ENCODE results near the gene FAM186B.

FAM186B gene

DNA sequence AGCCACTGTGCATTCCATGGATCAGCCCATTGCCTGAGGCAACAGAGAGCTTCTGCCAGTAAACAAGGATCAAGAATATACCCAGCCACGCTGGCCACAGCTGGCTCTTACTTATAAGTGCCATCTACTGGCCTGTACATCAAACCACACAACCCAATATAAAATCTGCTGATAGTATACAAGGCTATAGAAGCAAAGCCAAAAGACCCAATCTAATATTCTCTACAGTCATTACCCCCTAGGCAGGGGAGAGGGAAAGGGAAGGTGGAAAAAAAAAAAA lies 4.4 kb upstream of the FAM186B start:
- no peak for DNase-seq (ENCODE audit: low read depth, low spot score)

DNA sequence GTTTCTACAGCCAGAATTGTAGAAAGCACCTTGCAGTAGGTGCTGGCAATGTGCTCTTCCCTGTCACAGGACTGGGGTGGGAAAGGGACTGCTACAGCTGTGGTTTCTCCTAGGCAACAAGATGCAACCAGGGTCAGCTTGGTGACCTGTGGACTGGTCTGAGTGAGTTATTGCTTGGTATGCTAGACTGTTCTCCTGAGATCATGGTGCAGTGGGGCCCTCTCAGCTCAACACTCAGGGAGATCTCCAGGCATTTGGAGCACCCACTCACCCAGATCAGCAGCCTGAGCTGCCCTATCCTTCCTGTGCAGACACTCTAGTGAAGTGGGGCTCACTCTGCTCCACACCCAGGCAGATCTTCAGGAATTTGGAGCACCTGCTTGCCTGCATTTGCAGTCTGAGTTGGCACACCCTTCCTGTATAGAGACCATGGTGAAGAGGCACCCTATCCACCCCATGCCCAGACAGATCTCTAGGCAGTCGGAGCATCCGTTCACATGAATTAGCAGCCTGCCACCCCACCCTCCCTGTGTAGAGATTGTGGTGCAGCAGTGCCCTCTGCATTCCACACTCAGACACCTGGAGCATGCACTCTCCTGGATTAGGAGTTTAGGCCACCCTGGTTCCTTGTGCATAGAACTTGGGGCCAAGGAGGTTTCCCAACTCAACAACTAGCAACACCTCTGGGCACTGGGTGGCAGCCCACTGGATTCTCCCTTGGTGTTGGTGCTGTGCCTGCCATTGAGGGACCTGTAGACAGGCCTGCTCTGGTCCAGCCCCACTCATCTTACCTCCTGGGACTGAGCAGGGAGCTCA lies 3.8 kb upstream of the FAM186B start:
- DNase-seq (ENCODE audit: low read depth, low spot score) = no peak

DNA sequence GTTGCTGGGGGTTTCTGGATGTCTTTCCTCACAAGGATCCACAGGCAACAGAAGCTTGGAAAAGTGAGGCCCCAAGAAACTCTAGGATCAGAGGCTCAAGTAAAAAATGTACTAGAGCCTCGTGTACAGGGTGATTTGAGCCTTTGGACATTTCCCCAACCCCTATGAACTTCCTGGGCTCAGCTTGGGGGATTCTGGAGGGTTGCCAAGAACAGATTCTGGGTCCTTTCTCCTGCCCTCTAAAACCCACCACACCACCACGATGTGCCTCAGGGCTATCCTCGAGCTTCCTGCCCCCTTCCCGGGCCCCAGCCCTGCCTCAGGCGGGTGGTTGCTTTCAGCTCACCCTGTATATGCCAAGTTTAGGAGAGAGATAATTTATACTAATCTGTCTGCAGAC lies 583 bp downstream of the FAM186B start:
- no peak for DNase-seq (ENCODE audit: low read depth, low spot score)

DNA sequence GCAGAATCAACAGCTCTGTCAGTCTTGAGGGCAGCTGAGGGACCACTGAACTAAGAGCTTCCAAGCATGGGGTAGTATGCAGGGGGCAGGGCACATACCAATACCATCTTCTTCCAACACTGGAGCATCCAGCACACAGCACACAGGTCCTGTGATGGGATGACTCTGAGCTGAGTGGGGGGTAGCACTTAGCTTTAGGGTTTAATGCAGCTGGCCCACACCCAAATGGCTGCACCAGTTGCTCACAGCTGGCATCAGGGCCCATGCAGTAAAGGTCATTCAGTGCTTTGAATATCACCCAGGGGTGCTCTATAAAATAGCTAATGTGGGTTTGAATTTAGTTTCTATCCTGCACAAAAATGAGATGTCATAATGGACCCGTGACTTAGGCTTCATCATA lies 1.7 kb downstream of the FAM186B start:
- no peak for DNase-seq (ENCODE audit: low read depth, low spot score)

DNA sequence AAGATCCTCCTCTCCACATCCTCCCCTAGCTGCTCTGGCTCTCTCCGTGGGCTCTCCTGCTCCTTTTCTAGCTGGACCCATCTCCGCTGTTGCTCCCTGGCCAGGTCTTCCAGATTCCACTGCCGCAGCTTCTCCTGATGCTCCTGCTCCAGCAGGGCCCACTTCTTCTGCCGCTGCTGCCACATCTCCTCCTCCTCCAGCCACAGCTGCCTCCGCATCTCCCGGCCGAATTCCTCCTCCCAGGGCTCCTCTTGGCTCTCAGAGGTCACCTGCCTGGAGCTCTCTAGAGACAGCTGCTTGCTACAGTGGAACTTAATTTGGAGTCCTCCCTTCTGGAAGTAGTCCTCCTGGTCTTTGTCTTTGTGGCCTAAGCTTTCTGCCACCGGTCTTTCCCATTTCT lies 5.5 kb downstream of the FAM186B start:
- DNase-seq (ENCODE audit: low read depth, low spot score) = no peak

DNA sequence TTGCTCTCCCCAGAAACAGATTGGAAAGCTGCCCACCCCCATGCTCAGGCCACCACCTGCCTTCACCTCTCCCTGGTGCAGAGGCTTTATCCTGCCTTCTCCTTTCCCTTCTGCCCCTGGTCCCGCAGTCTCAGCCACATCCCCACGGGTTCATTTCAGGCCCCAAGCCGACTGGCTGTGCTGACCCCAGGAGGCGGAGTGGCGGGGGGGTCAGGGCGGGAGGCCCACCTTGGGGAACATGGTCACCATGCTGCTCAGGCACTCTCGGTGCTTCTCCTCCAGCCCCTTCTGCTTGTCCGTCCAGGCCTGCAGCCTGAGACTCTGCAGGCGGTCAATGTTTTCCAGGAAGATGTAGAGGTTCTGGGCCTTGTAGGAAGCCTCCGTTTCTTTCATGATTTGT lies 6.9 kb downstream of the FAM186B start:
- DNase-seq (ENCODE audit: low read depth, low spot score) = no peak

DNA sequence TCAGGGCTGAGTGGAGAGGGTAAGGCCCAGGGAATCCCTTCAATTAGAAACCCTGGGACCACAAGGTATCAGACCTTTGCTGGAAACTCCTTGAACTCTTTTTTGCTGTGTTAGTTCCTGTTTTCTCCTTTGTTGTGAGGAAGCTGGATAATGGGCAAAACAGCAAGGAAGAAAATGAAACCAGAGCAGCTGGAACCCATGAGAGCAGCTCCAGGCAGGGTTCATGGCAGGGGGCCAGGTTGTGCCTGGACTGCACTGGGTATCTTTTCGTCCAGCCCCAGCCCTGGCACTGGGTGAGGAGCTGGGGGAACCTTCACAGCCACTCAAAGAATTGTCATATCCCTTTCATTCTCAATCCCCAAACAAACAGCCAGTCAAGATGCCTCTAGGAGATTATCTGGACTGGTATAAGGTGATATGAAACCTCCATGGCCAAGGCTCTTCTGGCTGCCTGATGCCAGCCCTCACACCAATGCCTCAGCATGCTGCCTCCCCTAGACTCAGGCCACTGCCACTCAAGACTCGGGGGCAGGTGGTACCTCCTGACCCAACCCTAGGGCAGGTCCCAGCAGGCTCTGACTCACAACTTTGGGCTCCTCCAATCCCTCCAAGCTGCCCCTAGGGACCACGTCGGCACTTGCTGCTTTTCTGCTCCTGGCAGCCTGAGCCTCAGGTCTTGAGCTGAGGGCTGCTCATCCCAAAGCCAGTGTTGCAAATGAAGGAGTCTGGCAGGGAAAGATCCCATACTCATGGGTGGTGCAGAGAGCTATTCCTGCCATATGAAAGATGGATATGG lies 16.5 kb downstream of the FAM186B start:
- no peak for DNase-seq (ENCODE audit: low read depth, low spot score)

DNA sequence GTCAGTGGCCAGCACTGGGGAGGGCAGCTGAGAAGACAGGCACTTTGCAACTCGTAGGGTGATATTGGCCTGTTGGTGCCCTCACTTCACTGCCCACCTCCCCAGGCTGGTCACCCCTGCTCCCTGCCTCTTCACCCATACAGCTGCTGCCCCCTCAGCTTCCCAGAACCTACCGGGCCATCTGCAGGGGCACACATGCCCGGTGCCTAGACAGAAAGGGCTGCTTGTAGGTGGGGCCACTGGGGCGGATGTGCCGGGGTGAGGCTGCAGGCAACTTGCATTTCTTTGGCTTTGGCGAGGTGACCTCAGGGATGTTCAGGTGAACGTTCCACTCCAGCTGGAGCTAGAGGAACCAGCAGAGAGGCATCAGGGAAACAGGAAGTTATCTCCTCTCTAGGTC lies 17.2 kb downstream of the FAM186B start:
- DNase-seq (ENCODE audit: low read depth, low spot score) = no peak

DNA sequence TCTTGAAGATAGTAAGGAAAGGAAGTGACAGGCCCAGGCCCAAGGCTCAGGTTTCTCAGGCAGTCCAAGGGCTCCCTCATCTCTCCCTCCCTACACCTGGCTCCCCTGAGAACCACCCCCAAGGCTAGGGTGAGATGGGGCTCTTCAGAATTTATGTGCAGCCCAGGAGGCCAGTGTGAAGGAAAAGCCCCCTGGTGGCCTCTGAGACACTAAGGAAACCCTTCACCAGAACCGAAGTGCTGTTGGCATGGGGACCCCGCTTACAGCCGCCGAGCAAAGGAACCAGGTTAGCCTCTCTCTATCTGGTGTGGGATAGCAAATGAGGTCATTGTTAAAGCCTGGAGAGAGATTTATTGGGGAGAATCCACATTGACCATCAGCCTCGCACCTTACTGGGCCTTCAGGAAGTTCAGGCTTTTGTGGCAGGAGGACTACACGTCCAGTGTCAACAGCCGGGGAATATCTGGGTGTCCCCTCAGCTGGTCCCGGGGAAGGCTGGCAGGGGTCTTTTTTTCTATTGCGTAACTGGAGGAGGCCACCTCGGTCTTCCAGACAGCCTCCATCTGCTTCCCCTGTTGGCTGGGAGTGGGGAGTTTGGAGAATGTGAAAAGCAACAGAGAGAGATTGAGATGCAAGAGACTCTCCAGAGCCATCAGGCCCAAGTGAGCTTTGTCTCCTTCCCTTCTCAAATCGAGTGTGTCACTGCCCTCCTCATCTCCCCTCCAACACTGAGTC lies 18.1 kb downstream of the FAM186B start:
- DNase-seq (ENCODE audit: low read depth, low spot score) = no peak

DNA sequence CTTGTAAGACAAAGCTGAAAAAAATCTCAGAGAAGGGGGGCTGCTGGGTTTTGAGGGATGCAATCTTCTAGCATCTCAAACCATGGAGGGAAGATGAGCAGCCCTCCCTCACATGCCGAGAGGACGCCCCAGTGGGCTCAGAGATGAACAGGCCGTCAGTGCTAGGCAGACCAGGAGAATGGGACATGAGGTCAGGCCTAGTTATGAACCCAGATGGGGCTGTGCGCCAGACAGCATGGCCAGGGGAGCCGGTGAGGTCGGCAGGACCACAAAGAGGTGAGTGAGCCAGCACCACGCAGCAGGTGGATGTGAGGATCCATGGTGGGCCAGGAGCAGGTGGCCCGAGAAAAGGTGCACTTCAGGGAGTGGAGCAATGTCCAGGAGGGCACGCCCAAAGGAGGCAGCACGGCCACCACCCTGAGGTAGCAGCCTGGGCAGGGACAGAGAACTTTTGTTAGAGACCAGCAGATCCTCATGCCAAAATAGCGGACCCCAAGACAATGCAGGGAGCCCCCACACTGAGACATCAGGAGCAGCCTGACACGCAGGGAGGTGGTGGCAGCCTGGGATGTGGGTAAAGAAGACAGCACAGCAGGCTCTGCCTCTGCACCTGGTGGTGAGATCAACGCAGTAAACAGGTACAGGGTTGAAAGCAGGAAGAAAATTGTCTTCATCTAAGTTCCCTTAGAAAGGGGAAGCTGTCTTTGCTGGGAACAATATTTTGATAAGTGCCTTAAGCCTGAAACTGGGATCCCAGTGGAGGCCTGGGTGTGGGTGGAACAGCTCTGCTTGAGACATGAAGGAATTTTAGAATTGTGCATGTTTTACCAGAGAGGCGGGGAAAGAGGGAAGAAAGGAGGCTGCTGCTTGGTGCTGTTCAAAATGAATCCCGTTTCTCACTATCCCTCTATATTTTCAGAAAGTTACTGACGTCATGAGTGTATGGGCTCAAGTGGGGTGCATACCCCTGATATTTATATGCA lies 19.7 kb downstream of the FAM186B start:
- no peak for DNase-seq (ENCODE audit: low read depth, low spot score)

DNA sequence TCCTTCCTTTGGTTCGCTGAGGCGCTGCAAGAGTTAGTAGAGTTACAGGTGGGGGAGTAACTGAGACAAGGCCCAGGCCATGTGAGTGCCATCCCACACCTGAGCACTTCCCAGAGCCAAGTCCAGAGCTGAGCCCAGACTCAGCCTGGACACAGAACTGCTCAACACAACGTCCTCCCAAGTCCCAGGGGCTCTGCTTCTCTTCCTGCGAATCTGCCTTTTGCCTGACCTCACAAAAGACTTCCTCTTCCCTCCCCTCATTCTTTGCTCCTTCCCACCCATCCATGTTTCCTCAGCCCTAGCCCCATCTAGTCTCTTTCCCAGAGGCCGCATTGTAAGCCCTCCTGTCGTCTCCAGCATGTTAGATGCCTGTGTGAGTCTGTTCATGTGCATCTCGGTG lies 20.8 kb downstream of the FAM186B start:
- no peak for DNase-seq (ENCODE audit: low read depth, low spot score)

DNA sequence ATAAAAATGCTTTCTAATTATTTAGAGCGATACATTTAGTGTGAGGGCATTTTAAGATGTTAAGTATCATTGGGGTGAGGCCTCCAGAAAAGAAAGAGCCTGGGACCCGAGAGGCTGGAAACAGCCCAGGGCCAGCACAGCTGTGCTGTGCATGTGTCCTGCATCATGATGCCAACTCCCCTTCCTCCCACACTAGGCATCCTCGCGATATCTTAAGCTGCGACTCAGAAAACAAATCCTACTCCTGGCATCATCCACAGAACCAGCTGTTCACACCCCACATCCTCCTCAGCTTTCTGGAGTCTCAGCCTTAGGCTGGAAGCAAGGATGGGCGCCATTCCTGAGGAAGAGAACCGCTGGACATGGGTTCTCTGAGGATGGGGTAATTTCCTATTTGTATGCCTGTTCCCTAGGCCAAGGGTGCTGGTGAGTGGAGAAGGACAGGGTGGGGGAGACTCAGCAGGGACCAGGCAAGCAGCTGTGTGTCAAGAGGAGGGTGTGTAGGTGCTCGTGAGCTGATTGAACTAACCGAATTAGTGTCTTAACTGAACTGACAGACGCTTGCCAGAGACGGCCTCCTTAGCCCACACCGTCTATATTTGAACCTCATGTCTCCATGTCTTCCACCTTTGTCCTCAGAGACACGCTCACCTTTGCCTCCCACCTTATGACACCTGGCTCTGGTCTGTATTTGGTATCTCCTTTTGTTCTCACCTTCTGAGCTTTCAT lies 21.9 kb downstream of the FAM186B start:
- DNase-seq (ENCODE audit: low read depth, low spot score) = no peak

DNA sequence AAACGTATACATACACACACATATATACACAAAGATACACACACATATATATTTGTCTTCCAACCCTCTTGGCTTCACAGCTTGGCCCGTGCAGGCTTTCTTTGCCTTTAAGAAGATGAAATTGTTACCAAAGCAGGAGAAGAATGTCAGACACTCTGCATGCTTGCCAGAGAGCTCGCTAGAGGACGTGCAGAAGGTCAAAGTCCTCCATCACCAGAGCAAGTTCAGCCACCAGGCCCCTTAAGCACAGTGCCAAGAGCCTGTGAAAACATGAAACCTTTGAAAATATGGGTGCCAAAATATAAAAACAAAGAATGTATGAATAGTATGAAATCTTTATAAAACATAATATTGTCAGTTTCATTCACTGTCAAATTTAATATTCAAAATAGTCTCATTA lies 22.6 kb downstream of the FAM186B start:
- DNase-seq (ENCODE audit: low read depth, low spot score) = no peak

DNA sequence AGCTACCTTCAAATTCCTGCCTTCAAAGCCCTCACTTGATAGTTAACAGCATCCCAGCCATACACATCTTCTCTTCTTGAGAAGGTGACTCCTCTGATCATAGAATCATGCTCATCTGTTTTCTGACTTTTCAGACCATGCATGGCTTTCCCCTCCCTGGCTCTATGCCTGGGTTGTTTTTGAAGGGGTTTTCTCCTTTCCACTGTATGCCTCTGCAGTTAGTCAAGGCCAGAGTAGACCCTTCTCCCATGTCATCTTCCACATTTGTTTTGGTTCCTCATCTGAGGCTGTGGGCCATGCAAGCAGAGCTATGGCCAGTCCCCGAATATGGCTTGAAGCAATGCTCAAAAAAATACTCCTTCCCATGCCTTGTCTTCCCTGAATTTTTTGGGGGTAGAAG lies 23.2 kb downstream of the FAM186B start:
- DNase-seq (ENCODE audit: low read depth, low spot score) = no peak

DNA sequence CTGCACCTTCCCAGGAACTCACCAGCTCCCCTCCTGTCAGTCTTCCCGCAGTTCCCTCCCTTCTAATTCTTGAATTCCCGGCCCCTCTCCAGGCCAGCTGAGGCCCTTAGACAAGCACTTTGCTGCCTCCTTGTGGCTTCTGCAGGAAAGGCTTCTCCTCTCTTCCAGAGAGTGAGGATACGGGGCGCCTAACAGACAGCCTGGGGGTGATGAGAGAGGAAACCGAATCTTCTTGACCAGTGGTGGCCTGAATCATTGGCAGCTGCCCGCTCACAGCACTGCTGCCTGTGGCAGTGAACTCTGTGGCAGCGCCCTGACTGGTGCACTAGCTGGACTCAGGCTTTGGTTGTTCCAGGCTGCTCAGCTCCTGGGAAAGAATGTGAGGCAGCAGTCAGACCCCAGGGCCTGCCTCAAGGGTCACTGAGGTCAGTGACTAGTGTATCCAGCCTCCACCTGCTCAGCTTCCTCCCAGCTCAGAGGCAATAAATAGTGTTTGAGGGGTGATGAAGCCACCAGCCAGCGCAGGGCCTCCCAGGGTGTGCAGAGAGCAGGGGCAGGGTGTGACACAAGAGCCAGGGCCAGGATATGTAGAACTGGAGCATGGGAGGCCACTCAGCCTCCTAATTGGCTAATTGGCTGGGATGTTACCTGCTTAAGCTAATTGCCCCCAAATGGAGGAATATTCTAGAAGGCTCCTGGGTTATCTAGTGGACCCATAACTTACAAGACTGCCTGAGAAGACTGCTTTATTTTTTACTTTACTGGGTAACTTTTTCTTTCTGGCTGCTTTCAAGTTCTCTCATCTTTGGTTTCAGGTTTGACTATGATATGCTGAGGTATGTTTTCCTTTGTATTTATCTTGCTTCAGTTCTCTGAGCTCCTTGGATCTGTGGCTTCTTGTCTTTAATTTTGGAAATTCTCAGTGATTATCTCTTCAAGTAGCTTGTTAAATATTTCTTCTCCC lies 24.6 kb downstream of the FAM186B start:
- peak; percentile 88 for DNase-seq (ENCODE audit: low read depth, low spot score)

DNA sequence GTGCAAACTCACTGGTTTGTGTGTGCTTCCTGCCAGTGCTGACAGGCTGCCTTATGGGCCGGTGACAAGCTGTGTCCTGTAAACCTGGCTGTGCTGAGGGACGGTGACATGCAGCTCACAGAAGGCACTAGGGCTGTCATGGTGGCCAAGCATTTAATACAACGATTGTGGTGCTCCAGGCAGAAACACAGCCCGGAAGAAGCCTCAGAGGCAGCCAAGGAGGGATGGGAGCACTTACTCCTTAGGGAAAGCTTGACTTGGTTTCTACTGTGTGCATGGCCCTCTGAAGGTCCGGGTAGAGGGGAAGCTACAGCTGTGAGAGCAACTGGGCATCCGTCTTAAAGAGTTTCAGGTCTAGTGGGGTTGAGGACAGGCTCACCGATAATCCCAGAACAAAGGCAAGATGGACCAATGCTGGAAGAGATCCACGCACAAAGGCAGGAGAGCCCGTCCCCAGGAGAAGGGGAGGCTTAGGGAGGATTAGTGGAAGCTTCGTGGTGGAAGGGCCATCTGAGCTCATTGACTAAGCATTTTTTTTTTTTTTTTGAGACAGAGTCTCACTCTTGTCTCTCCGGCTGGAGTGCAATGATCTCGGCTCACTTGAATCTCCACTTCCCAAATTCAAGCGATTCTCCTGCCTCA lies 26.8 kb downstream of the FAM186B start:
- no peak for DNase-seq (ENCODE audit: low read depth, low spot score)

DNA sequence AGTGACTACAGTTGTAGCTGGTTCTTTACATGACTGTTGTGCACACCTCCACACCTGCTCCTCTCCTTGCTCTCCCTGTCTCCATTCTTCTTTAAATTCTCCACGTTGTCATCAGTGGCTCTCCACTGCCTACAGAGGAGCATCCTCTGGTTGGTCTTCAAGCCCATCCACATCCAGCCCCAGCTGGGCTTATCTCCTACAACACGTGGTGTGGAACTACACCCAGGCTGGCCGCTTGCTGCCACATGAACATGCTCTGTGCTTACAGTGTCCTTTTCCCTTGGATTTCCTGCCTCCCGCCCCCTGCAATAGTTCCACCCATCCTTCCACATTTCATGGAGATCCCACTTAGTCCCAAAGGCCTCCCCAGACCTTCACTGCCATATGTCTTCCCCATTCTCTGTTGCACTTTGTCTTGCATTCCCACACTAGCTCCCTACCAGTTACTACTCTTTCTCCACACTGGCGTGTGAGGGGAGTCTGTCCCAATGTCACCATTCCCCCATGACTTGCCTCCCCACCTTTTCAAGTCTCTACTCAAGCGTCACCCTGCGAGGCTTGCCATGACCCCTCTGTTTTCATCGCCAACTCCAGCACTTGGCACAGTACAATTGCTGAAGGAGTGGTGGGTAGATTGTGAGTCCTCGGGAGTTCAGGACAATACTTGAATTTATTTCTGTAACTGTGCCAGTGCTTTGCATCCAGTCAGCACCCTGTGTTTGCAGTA lies 27.7 kb downstream of the FAM186B start:
- no peak for DNase-seq (ENCODE audit: low read depth, low spot score)

DNA sequence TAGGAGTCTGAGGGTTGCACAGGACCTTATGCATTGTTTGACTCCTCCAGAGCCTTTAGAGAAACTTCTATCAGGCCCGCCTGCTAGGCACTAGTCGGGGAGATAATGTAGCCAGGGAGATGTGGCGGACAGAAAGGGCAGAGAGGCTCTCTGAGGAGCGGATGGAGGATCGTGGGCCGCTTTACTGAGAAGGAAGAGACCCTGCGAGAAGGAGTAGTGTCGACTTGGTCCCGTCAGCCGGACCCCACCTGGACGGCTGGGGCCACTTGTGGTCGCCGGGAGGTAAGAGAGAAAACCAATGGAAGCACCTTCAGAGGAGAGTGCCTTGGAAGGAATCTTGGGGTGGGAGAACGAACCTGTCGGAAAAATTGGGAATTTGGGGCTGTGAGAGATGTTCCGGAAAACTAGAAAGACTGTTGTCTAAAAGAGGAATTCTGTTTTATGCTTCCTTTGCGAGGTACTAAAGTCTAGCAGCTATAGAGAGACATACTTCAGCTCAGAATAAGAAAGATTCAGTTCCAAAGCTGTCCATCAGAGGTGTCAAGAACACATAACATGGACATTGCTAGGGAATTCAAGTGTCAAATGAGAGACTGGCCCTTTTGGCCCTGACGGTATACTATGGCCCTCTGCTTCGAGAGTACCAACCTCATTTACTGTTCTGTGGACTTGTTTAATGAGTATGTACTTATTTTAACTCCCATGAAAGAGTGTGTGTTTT lies 36.8 kb downstream of the FAM186B start:
- DNase-seq (ENCODE audit: low read depth, low spot score) = no peak

Measured in astrocyte of the hippocampus (primary cell).